ACC112 (cell line): ENCODE measurements around the gene LIN28B.

ENCODE experiments used
- H2AFZ ChIP-seq: fragments of 200-600 bp; sonication (generic); one replicate; pipeline ENCODE4 v1.6.0; 2017; ENCODE audit warnings: antibody characterized with exemption, low read length; ENCODE audit not compliant: unreplicated experiment
- H3K27ac ChIP-seq: fragments of 200-600 bp; sonication (generic); 2 replicates; pipeline ENCODE4 v1.5.1; 2014; ENCODE audit warnings: low read depth, mild to moderate bottlenecking, antibody characterized with exemption, low read length, moderate library complexity
- H3K27me3 ChIP-seq: fragments of 200-600 bp; sonication (generic); 2 replicates; pipeline ENCODE4 v1.6.1; 2014; ENCODE audit warnings: mild to moderate bottlenecking, antibody characterized with exemption, low read length, moderate library complexity, mixed read lengths; ENCODE audit not compliant: insufficient read depth
- H3K36me3 ChIP-seq: fragments of 200-600 bp; sonication (generic); 2 replicates; pipeline ENCODE4 v1.6.1; 2016; ENCODE audit warnings: mild to moderate bottlenecking, antibody characterized with exemption, low read length, moderate library complexity, mixed read lengths; ENCODE audit not compliant: insufficient read depth
- H3K4me1 ChIP-seq: fragments of 200-600 bp; sonication (generic); one replicate; pipeline ENCODE4 v1.6.1; 2016; ENCODE audit warnings: low read length, mixed read lengths; ENCODE audit not compliant: insufficient read depth, unreplicated experiment, control insufficient read depth
- H3K4me3 ChIP-seq: fragments of 200-600 bp; sonication (generic); 2 replicates; pipeline ENCODE4 v1.5.1; 2014; ENCODE audit warnings: mild to moderate bottlenecking, low read depth, low read length
- H3K79me2 ChIP-seq: fragments of 200-600 bp; sonication (generic); one replicate; pipeline ENCODE4 v1.6.0; 2016; ENCODE audit warnings: low read length; ENCODE audit not compliant: control insufficient read depth, unreplicated experiment, insufficient read depth

LIN28B gene

GRCh38 chr6:104956731-104957294 is at the start of gene LIN28B:
Gene LIN28B (plus strand): TSS chr6:104957107. CDS start chr6:104957251, 144 bp downstream.
- Histone ChIP-seq H3K36me3 (no peaks in the 10 kb centered on the region), H3K79me2 (no peaks in the 10 kb centered on the region), H3K4me1 (no peaks in the 10 kb centered on the region), H2AFZ (no peak within 1 kb of the TSS), H3K27me3 (peaks cover 81% of the 10 kb centered on the region), H3K27ac (no peak within 1 kb of the TSS), H3K4me3 (peak within 1 kb of the TSS; percentile 16; the same call in 1 of the 2 replicates)

GRCh38 chr6:104908031-104908887 is 48.6 kb upstream of the LIN28B start:
- peaks cover 50% of the 10 kb centered on the region for H3K27me3 ChIP-seq
- H3K79me2 ChIP-seq, result no peaks in the 10 kb centered on the region
- no peak overlapping the region for H2AFZ ChIP-seq
- H3K4me3 ChIP-seq, result no peak overlapping the region
- no peaks in the 10 kb centered on the region for H3K4me1 ChIP-seq
- no peaks in the 10 kb centered on the region for H3K36me3 ChIP-seq
- H3K27ac ChIP-seq, result no peak overlapping the region

DNA sequence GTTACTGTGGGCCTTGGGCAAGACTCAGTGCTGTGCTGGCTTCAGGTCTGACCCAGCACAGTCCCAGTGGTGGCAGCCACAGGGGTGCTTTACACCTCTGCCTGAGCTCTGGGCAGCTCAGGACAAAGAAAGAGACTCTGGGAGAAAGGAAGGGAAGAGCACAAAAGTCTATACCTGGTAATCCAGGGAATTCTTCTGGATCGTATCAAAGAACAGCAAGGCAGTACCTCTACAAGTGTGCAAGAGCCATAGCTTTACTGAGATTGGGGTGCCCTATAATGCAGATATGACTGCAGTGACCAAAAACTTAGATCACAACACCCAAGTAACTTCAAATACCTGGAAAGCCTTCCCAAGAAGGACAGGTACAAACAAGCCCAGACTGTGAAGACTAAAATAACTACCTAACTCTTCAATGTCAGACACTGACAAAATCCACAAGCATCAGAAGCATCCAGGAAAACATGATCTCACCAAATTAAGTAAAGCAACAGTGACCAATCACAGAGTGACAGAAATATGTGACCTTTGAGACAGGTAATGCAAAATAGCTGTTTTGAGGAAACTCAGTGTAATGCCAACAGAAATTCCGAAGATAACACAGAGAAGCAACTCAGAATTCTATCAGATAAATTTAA is 47.9 kb upstream of the LIN28B start:
- Histone ChIP-seq H3K27me3 (peaks cover 54% of the 10 kb centered on the region), H3K4me3 (no peak overlapping the region), H3K4me1 (no peaks in the 10 kb centered on the region), H2AFZ (no peak overlapping the region), H3K36me3 (no peaks in the 10 kb centered on the region), H3K27ac (no peak overlapping the region), H3K79me2 (no peaks in the 10 kb centered on the region)

DNA sequence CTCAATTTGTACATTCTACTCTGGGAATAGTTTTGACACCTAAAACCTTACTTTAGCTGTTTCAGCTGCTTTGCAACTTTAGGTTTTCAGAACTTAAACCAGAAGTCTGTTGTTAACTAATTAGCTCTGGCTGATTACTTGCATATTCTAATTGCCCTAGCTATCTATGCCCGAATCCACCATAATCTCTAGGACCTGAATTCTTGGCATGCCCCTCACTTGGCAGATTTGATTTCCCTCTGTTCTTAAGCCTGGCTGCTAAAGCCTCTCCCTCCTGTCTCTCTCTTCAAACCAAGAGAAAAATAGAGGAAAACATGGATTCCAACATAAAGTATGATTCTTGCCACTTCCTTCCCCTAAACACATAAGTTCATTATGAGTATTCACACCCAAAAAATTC is 35.0 kb upstream of the LIN28B start:
- Histone ChIP-seq H3K4me3 (no peak overlapping the region), H3K27me3 (peaks cover 80% of the 10 kb centered on the region), H3K36me3 (no peaks in the 10 kb centered on the region), H3K4me1 (no peaks in the 10 kb centered on the region), H2AFZ (no peak overlapping the region), H3K79me2 (no peaks in the 10 kb centered on the region), H3K27ac (no peak overlapping the region)

DNA sequence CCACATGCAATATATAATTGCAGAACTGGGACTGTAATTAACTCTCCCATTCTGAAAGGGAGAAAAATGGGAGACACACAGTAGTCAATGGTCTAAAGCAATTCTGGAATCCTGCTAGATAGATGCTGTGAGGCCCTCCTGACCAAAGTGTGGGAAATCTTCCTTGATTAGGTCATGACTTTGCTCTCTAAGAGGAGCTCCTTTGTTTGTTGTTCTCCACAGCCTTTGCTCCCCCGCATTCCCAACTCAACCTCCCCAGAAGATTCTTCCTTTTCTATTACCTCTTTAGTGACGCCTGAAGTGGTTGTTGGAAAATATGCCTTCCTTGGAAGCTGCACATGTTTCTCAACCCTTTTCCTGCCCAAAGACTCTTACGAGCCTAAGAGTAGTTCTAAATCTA is 28.8 kb upstream of the LIN28B start:
- no peak overlapping the region for H2AFZ ChIP-seq
- no peak overlapping the region for H3K27ac ChIP-seq
- H3K4me1 ChIP-seq, result no peaks in the 10 kb centered on the region
- H3K79me2 ChIP-seq, result no peaks in the 10 kb centered on the region
- peaks cover 62% of the 10 kb centered on the region for H3K27me3 ChIP-seq
- no peaks in the 10 kb centered on the region for H3K36me3 ChIP-seq
- no peak overlapping the region for H3K4me3 ChIP-seq

DNA sequence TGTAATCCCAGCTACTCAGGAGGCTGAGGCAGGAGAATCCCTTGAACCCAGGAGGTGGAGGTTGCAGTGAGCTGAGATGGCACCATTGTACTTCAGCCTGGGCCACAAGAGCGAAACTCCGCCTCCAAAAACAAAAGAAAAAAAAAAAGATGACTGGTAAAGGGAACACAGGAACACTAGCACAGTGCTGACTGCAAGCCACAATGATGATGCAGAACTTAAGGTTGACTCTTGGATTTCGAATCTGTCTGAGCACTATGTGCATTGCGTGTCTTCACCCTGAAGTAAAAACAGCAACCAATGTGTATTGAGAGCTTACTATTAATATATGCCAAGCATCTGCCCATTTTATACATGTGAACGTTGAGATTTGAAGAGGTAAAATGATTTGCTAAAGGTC is 27.6 kb upstream of the LIN28B start:
- H3K4me1 ChIP-seq, result no peaks in the 10 kb centered on the region
- peaks cover 63% of the 10 kb centered on the region for H3K27me3 ChIP-seq
- H3K4me3 ChIP-seq, result no peak overlapping the region
- no peaks in the 10 kb centered on the region for H3K79me2 ChIP-seq
- H3K36me3 ChIP-seq, result no peaks in the 10 kb centered on the region
- no peak overlapping the region for H2AFZ ChIP-seq
- H3K27ac ChIP-seq, result no peak overlapping the region

- no peak overlapping the region for H3K4me3 ChIP-seq
- H2AFZ ChIP-seq, result no peak overlapping the region
- no peaks in the 10 kb centered on the region for H3K79me2 ChIP-seq
- H3K4me1 ChIP-seq, result no peaks in the 10 kb centered on the region
- no peaks in the 10 kb centered on the region for H3K36me3 ChIP-seq
- H3K27me3 ChIP-seq, result peaks cover 67% of the 10 kb centered on the region
- no peak overlapping the region for H3K27ac ChIP-seq
These were observed 26.0 kb upstream of the LIN28B start for GRCh38 chr6:104930939-104931338.

DNA sequence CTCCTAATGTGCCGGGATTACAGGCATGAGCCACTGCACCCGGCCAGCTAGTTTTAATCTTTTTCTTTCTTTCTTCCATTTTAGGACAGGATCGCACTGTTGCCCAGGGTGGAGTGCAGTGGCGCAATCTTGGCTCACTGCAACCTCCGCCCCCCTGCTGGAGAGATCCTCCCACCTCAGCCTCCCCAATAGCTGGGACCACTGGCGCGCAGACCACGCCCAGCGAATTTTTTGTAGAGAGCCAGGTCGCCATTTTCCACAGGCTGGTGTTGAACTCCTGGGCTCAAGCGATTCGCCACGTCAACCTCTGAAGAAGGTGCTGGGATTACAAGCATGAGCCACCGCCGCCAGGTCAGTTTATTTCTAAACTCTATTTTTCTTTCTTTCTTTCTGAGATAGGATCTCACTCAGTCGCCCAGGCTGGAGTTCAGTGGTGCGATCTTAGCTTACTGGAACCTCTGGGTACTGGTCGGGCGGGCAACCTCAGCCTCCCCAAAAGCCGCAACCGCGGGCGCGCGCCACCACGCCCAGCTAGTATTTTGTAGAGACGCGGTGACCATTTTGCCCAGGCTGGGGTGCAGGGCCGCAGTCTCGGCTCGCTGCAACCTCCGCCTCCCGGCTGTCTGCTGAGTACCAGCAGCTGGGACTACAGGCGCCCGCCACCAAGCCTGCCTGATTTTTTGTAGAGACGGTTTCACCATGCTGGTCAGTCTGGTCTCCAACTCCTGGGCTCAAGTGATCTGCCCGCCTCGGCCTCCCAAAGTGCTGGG is 20.0 kb upstream of the LIN28B start:
- Histone ChIP-seq H2AFZ (no peak overlapping the region), H3K27ac (no peak overlapping the region), H3K27me3 (peaks cover 72% of the 10 kb centered on the region), H3K4me3 (no peak overlapping the region), H3K36me3 (no peaks in the 10 kb centered on the region), H3K79me2 (no peaks in the 10 kb centered on the region), H3K4me1 (no peaks in the 10 kb centered on the region)

DNA sequence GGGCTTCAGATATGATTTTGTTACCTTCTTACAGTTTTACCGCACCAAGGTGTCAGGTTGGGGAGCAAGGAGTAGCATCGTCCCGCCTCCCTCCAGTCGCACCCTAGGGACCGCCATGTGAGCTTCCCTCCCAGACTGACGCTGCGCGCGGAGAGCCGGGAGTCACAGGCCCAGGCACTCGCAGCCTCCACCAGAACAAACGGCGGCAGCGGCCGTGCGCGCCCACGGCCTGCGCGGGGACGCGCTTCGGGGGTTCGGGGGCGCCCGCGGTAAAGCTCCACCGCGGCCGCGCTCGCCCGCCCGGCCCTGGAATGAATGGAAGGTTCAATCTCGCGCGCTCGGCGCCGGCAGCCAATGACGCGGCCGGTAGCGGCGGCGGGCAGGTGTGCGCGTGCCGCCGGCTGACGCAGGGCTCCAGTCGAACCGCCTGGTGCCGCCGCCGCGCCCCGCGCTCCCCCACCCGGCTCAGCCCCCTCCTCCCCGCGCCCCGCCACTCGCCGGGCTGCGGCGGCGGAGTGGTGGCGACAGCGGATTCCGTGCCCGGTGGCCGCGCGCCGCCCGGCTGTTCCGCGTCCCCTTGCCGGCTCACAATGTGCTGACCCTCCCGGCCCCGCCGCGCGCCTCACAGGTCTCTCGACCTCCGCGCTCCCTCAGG is 16.5 kb upstream of the LIN28B start:
- H3K27me3 ChIP-seq, result peaks cover 82% of the 10 kb centered on the region
- no peak overlapping the region for H2AFZ ChIP-seq
- H3K79me2 ChIP-seq, result no peaks in the 10 kb centered on the region
- no peak overlapping the region for H3K27ac ChIP-seq
- H3K36me3 ChIP-seq, result no peaks in the 10 kb centered on the region
- peak overlapping the region; percentile 39 for H3K4me3 ChIP-seq
- no peaks in the 10 kb centered on the region for H3K4me1 ChIP-seq
